RWPE2 (cell line): Measurements from ENCODE around the gene MRFAP1.
A peak's percentile ranks its signal among the peaks of the same experiment; 100 is the strongest.

Experiments used
- ATAC-seq: fragments of 200-7000 bp; cut with Tn5 transposase; 3 replicates; pipeline ENCODE4 v1.9.1; 2021; ENCODE audit warnings: low read depth
- DNase-seq: peaks from one replicate; pipeline ENCODE4 v3.0.0-alpha.2; 2020; ENCODE audit warnings: low spot score
- H3K27ac ChIP-seq: fragments of 450-650 bp; 2 replicates; pipeline ENCODE4 v1.5.1; 2017; ENCODE audit warnings: mild to moderate bottlenecking; ENCODE audit not compliant: poor library complexity, severe bottlenecking
- H3K27me3 ChIP-seq: fragments of 250-450 bp; sonication (Bioruptor Pico); 2 replicates; pipeline ENCODE4 v1.5.1; 2021; ENCODE audit warnings: mild to moderate bottlenecking, moderate library complexity; ENCODE audit not compliant: insufficient read depth, poor library complexity, severe bottlenecking
- H3K36me3 ChIP-seq: fragments of 250-450 bp; sonication (Bioruptor Pico); 2 replicates; pipeline ENCODE4 v1.5.1; 2020; ENCODE audit warnings: low read depth, mild to moderate bottlenecking, moderate library complexity
- H3K4me1 ChIP-seq: fragments of 250-450 bp; sonication (Bioruptor Pico); 2 replicates; pipeline ENCODE4 v1.5.1; 2021; ENCODE audit warnings: mild to moderate bottlenecking, moderate library complexity; ENCODE audit not compliant: insufficient read depth, poor library complexity, severe bottlenecking
- H3K4me3 ChIP-seq: fragments of 250-450 bp; sonication (Bioruptor Pico); 2 replicates; pipeline ENCODE4 v1.5.1; 2021; ENCODE audit warnings: mild to moderate bottlenecking, moderate library complexity; ENCODE audit not compliant: severe bottlenecking
- H3K9me3 ChIP-seq: fragments of 250-450 bp; sonication (Bioruptor Pico); 2 replicates; pipeline ENCODE4 v1.5.1; 2021; ENCODE audit warnings: mild to moderate bottlenecking, moderate library complexity; ENCODE audit not compliant: severe bottlenecking
- CTCF ChIP-seq: fragments of 450-650 bp; IDR thresholded peaks from one replicate; pipeline ENCODE4 v1.5.1; 2017; ENCODE audit warnings: mild to moderate bottlenecking, moderate library complexity; ENCODE audit not compliant: poor library complexity, severe bottlenecking

The MRFAP1 gene

GRCh38 chr4:6684656-6685055, 44.2 kb downstream of the MRFAP1 start:
- Histone ChIP-seq H3K27ac (no peak overlapping the region), H3K9me3 (no peaks in the 10 kb centered on the region), H3K4me3 (no peak overlapping the region), H3K27me3 (no peaks in the 10 kb centered on the region), H3K36me3 (no peaks in the 10 kb centered on the region), H3K4me1 (peaks cover 7% of the 10 kb centered on the region)
- TF ChIP-seq CTCF: no peak
- ATAC-seq (no peak), DNase-seq (no peak)

GRCh38 chr4:6686104-6686787, 45.8 kb downstream of the MRFAP1 start:
- H3K27me3 ChIP-seq: no peaks in the 10 kb centered on the region
- no peak overlapping the region for H3K4me3 ChIP-seq
- no peak for TF ChIP-seq CTCF
- no peaks in the 10 kb centered on the region for H3K9me3 ChIP-seq
- no peak overlapping the region for H3K27ac ChIP-seq
- ATAC-seq: no peak
- no peaks in the 10 kb centered on the region for H3K36me3 ChIP-seq
- H3K4me1 ChIP-seq: peaks cover 7% of the 10 kb centered on the region
- DNase-seq: no peak

DNA sequence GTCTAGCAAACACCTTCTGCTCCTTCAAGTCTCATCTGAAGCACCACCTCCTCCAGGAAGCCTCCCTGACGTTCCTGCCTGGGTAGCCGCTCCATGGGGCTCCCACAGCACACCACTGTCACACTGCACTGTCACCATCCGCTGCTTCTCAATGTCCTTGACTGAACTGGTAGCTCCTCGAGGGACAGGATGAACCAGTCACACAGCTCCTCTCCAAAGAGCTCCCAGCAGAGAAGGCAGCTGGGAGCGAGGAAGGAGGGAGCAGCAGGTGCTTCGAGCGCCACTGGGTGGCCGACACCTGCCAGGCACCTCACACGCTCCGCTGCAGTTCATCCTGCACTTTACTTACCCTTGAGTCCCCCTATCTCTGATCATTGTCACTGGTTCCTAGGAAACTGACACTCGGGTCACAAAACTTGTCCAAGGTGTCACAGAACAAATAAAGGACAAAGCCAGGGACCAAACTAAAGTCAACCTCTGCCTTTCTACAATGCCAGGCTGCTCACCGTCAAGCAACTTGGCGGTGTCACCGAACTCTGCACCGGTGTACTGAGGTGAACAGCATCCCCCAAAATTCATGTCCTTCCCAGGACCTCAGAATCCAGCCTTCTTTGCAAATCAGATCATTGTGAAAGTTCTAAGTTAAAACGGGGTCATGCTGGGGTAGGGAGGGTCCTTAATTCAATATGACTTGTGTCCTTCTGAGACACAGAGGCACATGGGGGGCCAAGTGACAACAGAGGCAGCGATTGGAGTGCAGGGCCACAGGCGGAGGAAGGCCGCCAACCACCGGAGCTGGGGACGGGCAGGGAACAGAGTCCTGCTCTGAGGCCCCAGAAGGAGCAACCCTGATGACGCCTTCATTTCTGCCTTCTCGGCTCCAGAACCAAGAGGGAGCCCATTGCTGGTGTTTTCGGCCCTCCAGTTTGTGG, 47.7 kb downstream of the MRFAP1 start:
- DNase-seq: no peak

DNA sequence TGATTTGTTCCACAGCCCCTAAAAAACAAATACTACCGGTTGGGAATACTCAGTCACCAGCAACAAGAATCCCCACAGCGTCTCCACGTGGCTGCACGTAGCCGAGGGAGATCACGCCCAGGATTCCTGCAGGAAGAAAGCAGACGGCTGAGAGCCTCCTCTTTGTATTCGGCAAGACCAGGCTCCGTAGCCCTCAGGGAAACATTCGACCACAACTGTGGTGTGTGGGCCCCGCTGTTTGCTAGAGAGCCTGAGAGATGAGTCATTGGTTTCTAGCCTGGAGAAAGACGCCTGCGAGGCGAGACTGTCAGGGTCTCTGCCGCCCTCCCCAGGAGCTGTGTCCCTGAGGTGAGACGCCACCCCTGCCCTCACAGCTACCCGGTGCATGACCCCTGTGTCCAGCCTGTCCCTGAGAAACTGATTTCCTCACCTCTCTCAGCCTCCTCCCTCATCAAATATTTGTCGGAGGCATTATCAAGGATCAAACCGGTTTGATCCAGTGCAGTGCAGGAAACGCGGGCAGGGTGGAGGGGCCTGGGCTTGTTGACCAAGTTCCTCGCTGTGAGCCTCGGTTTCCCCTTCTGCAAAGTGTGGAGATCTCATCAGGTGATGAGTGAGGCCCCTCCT, 48.5 kb downstream of the MRFAP1 start:
- Histone ChIP-seq H3K9me3 (no peaks in the 10 kb centered on the region), H3K36me3 (no peaks in the 10 kb centered on the region), H3K27me3 (no peaks in the 10 kb centered on the region), H3K4me3 (no peak overlapping the region), H3K27ac (peak overlapping the region; percentile 48), H3K4me1 (peaks cover 14% of the 10 kb centered on the region)
- DNase-seq (peak; percentile 85), ATAC-seq (peak; percentile 95)
- TF ChIP-seq CTCF: no peak

More for the DNA sequence above, 47.7 kb downstream of the MRFAP1 start:
- Histone ChIP-seq H3K4me1 (peaks cover 8% of the 10 kb centered on the region), H3K9me3 (no peaks in the 10 kb centered on the region), H3K4me3 (no peak overlapping the region), H3K27ac (peak overlapping the region; percentile 48), H3K27me3 (no peaks in the 10 kb centered on the region), H3K36me3 (no peaks in the 10 kb centered on the region)
- ATAC-seq: no peak
- TF ChIP-seq CTCF: no peak
